ENCODE results near the gene PTPRN2. TPM values are rescaled to one million over a fixed set of nuclear protein-coding genes. Genes with fewer than 3 reads are reported as not detected.

Gene PTPRN2
- total and polyA plus RNA-seq, 2 of the 8 experiments (the other 6 are each of a cell fraction or from before 2014, with no cell fraction given) = 2.6 to 4.5 TPM

DNA sequence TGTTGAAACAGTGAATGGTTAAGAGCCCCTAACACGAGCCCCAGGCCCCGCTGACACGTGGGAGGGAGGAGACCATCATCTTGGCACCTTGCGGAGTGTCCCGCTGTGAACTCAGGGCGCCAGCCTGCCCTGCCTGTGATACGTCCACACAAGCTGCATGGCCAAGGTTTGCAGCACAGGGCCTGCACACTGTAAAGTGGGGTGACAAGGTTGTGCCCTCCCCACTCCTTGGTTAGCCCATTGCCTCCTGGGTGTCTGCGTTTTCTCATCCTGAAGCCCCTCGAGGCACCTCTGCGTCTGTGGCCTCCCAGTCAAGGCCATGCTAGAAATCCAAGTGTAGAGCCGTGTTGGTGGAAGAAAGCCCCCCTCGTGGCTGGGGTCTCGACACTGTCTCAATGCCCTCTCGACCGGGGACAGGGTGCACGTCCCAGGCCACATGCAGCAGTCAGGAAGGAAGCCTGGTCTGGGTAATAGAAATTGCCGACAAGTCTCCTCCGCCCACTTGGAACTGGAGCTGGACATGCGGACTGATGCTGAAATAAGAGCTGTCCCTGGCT lies 1058.8 kb downstream of the PTPRN2 start:
- Histone ChIP-seq H4K8ac (ENCODE audit: extremely low read depth, insufficient read depth, low read length) (no peak overlapping the region; the same call in 1 of the 2 replicates), H2BK5ac (ENCODE audit: low read depth, low read length) (no peak overlapping the region), H3K27ac (ENCODE audit: low read depth, low read length) (no peak overlapping the region), H4K91ac (replicated peaks; ENCODE audit: insufficient read length, low read length) (no peak overlapping the region), H2AK5ac (ENCODE audit: low read depth, low read length) (no peak overlapping the region), H2AFZ (ENCODE audit: low read length) (no peak overlapping the region), H3K36me3 (ENCODE audit: control insufficient read depth in 2 of 4, insufficient read depth in 4 of 4, low read length in 3 of 4) (no peaks in the 10 kb centered on the region), H4K20me1 (replicated peaks in 1 of 2; ENCODE audit: control insufficient read depth in 1 of 2, insufficient read depth in 2 of 2, low read length in 2 of 2) (no peaks in the 10 kb centered on the region), H3K23me2 (ENCODE audit: low read depth, low read length) (no peaks in the 10 kb centered on the region), H3K4ac (replicated peaks; ENCODE audit: insufficient read length, low read depth, low read length) (no peak overlapping the region), H4K5ac (ENCODE audit: insufficient read length, low read depth, low read length) (no peak overlapping the region), H2BK12ac (ENCODE audit: low read depth, low read length) (no peak overlapping the region), H3K4me1 (replicated peaks in 1 of 4; ENCODE audit: control insufficient read depth in 3 of 4, insufficient read depth in 4 of 4, low read length in 3 of 4) (no peaks in the 10 kb centered on the region; a peak in 3 of 7 replicates), H3K79me1 (ENCODE audit: low read depth, low read length) (no peaks in the 10 kb centered on the region), H3K27me3 (replicated peaks in 1 of 4; ENCODE audit: control insufficient read depth in 3 of 4, extremely low read depth in 1 of 4, insufficient read depth in 3 of 4, low read length in 3 of 4) (no peaks in the 10 kb centered on the region; a peak in 1 of 7 replicates), H3K4me3 (ENCODE audit: extremely low read depth in 1 of 4, insufficient read depth in 2 of 4, low read depth in 3 of 4, low read length in 4 of 4) (no peak overlapping the region), H3K56ac (replicated peaks; ENCODE audit: insufficient read length, low read depth, low read length) (no peak overlapping the region), H2BK15ac (ENCODE audit: low read length) (no peak overlapping the region), H3K23ac (ENCODE audit: insufficient read length) (no peak overlapping the region), H3K79me2 (ENCODE audit: control insufficient read depth in 1 of 2, insufficient read depth in 2 of 2, low read length in 2 of 2) (no peaks in the 10 kb centered on the region), H2BK20ac (ENCODE audit: low read length) (no peak overlapping the region), H3K4me2 (ENCODE audit: insufficient read depth in 1 of 2, low read depth in 2 of 2, low read length in 2 of 2) (no peak overlapping the region), H2BK120ac (replicated peaks; ENCODE audit: low read depth, low read length) (no peak overlapping the region), H3K18ac (ENCODE audit: extremely low read depth, low read length) (no peak overlapping the region), H3K14ac (ENCODE audit: insufficient read length) (no peak overlapping the region), H3K9ac (replicated peaks in 1 of 4; ENCODE audit: extremely low read depth in 1 of 4, low read depth in 3 of 4, low read length in 3 of 4) (no peak overlapping the region), H3K9me3 (ENCODE audit: insufficient read depth in 2 of 2, low read depth in 1 of 2, low read length in 1 of 2) (no peaks in the 10 kb centered on the region)
- CTCF ChIA-PET (ENCODE audit: partially characterized antibody) = no interaction called here
- POLR2A ChIA-PET (ENCODE audit: partially characterized antibody) = no interaction called here
- WGBS, 2 experiments (ENCODE audit: extremely low coverage in 1 of 2, insufficient coverage in 1 of 2, insufficient read length in 1 of 2, insufficient replicate concordance in 2 of 2, low coverage in 1 of 2, low lambda C conversion rate in 2 of 2, missing lambda C conversion rate in 1 of 2) = 82% methylated on average over 19 of the region's 19 CpGs; no CpG with 5 or more reads in 1 of the 2 experiments
- DNase-seq (ENCODE audit: low read depth in 1 of 2, low spot score in 2 of 2) (no peak), FAIRE-seq (no peak)
- TF ChIP-seq HDAC2 (IDR thresholded peaks at IDR 0.05; ENCODE audit: borderline replicate concordance in 1 of 2, low read depth in 2 of 2, low read length in 2 of 2) (no peak), CEBPB (IDR thresholded peaks at IDR 0.05; ENCODE audit: low read depth, low read length) (no peak), FOSL1 (IDR thresholded peaks at IDR 0.05; ENCODE audit: insufficient read depth, low read depth, low read length) (no peak), SAP30 (IDR thresholded peaks at IDR 0.05; ENCODE audit: insufficient read depth, insufficient replicate concordance, low read length) (no peak), POU5F1 (IDR thresholded peaks at IDR 0.05; ENCODE audit: low read depth, low read length) (no peak), TEAD4 (IDR thresholded peaks at IDR 0.05; ENCODE audit: low read depth, low read length) (no peak), CREB1 (IDR thresholded peaks at IDR 0.05) (no peak), SUZ12 (IDR thresholded peaks at IDR 0.05; ENCODE audit: low read length) (no peak), BCL11A (IDR thresholded peaks at IDR 0.05; ENCODE audit: low read depth in 2 of 2, low read length in 2 of 2) (no peak), CTBP2 (IDR thresholded peaks at IDR 0.05; ENCODE audit: borderline replicate concordance, insufficient read depth, insufficient read length, low read length) (no peak), EZH2 (IDR thresholded peaks at IDR 0.05; ENCODE audit: low read depth, low read length, severe bottlenecking) (no peak), SIRT6 (IDR thresholded peaks at IDR 0.05; ENCODE audit: low read length) (no peak)

All from H1 (cell line).